ENCODE measurements around the gene CDC27. TPM values are rescaled to one million over a fixed set of nuclear protein-coding genes. Genes with fewer than 3 reads are reported as not detected.

Gene CDC27
- total RNA-seq, 1 experiment from 2014 or later: 97.5 TPM

DNA sequence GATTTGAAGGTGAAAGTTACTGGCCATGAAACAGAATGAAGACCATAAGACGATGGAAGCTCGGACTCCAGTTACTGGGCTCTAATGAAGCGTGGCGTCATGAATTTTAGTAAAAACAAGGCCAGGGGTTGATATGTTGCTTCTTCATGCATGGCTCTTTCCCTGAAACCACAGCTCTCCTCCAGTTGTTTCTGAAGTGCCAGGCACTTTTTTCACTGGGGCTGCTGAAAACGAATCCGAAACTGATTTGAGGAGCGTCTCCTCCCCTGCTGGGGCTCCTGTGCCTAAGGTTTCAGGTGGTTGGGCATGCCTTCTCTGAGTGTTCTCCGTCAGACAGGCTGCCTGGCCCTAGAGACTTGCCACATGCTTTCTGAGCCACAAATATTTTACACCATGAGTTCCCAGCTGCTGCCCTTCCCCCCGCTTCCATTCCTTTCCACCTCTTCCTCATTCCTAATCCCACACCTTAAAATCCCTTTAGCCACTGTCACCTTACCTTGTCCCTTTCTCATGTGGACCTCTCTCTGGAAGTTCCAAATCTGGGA, 16.4 kb upstream of the CDC27 start:
- H3K27me3 ChIP-seq (ENCODE audit: control insufficient read depth, insufficient read depth, low read length): no peaks in the 10 kb centered on the region
- CTCF ChIA-PET: no interaction called here
- intact Hi-C loops (cut with micrococcal nuclease; ENCODE audit: unreplicated experiment) (no loop called here), in situ Hi-C loops (cut with HindIII; ENCODE audit: low pct_unique_long_range_greater_than_20kb, low sequenced_read_pairs) (no loop called here)
- no TSS peak for BruUV-seq (replicated peaks)
- peak; percentile 81 for ATAC-seq
- peak overlapping the region in 1 of 2 experiments; percentile 10; a peak in 2 of 4 replicates for H3K4me3 ChIP-seq (ENCODE audit: low read depth in 2 of 2, low read length in 2 of 2)
- H3K4me1 ChIP-seq (ENCODE audit: control insufficient read depth, insufficient read depth, low read length): no peaks in the 10 kb centered on the region
- H3K27ac ChIP-seq (ENCODE audit: low read length): peak overlapping the region; percentile 31; the same call in 1 of the 2 replicates
- no peaks in the 10 kb centered on the region for H3K9me3 ChIP-seq (ENCODE audit: control insufficient read depth, insufficient read depth, low read depth, low read length)
- TF ChIP-seq TCF7L2 (IDR thresholded peaks at IDR 0.05; ENCODE audit: low read depth, low read length): no peak
- TF ChIP-seq, protein P1, sequence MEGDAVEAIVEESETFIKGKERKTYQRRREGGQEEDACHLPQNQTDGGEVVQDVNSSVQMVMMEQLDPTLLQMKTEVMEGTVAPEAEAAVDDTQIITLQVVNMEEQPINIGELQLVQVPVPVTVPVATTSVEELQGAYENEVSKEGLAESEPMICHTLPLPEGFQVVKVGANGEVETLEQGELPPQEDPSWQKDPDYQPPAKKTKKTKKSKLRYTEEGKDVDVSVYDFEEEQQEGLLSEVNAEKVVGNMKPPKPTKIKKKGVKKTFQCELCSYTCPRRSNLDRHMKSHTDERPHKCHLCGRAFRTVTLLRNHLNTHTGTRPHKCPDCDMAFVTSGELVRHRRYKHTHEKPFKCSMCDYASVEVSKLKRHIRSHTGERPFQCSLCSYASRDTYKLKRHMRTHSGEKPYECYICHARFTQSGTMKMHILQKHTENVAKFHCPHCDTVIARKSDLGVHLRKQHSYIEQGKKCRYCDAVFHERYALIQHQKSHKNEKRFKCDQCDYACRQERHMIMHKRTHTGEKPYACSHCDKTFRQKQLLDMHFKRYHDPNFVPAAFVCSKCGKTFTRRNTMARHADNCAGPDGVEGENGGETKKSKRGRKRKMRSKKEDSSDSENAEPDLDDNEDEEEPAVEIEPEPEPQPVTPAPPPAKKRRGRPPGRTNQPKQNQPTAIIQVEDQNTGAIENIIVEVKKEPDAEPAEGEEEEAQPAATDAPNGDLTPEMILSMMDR (IDR thresholded peaks at IDR 0.05): no peak
- TF ChIP-seq POLR2AphosphoS5 (IDR thresholded peaks at IDR 0.05; ENCODE audit: low read depth, low read length): no peak
- TF ChIP-seq SIN3A (IDR thresholded peaks at IDR 0.05; ENCODE audit: borderline replicate concordance, insufficient read depth, low read depth, low read length): no peak
- TF ChIP-seq, protein P2, sequence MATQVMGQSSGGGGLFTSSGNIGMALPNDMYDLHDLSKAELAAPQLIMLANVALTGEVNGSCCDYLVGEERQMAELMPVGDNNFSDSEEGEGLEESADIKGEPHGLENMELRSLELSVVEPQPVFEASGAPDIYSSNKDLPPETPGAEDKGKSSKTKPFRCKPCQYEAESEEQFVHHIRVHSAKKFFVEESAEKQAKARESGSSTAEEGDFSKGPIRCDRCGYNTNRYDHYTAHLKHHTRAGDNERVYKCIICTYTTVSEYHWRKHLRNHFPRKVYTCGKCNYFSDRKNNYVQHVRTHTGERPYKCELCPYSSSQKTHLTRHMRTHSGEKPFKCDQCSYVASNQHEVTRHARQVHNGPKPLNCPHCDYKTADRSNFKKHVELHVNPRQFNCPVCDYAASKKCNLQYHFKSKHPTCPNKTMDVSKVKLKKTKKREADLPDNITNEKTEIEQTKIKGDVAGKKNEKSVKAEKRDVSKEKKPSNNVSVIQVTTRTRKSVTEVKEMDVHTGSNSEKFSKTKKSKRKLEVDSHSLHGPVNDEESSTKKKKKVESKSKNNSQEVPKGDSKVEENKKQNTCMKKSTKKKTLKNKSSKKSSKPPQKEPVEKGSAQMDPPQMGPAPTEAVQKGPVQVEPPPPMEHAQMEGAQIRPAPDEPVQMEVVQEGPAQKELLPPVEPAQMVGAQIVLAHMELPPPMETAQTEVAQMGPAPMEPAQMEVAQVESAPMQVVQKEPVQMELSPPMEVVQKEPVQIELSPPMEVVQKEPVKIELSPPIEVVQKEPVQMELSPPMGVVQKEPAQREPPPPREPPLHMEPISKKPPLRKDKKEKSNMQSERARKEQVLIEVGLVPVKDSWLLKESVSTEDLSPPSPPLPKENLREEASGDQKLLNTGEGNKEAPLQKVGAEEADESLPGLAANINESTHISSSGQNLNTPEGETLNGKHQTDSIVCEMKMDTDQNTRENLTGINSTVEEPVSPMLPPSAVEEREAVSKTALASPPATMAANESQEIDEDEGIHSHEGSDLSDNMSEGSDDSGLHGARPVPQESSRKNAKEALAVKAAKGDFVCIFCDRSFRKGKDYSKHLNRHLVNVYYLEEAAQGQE (IDR thresholded peaks at IDR 0.05; ENCODE audit: insufficient read depth in 1 of 2, low read depth in 2 of 2, low read length in 1 of 2): no peak
- no peaks in the 10 kb centered on the region for H3K36me3 ChIP-seq (ENCODE audit: control insufficient read depth, insufficient read depth, low read length)
- POLR2A ChIA-PET: interaction anchor here (0.6 to 0.7 kb wide), 2 partner anchors 11 to 79 kb away, joined by 3 to 8 read pairs; no protein-coding TSS in a partner anchor
- no peak for DNase-seq (ENCODE audit: low read depth, low spot score)

DNA sequence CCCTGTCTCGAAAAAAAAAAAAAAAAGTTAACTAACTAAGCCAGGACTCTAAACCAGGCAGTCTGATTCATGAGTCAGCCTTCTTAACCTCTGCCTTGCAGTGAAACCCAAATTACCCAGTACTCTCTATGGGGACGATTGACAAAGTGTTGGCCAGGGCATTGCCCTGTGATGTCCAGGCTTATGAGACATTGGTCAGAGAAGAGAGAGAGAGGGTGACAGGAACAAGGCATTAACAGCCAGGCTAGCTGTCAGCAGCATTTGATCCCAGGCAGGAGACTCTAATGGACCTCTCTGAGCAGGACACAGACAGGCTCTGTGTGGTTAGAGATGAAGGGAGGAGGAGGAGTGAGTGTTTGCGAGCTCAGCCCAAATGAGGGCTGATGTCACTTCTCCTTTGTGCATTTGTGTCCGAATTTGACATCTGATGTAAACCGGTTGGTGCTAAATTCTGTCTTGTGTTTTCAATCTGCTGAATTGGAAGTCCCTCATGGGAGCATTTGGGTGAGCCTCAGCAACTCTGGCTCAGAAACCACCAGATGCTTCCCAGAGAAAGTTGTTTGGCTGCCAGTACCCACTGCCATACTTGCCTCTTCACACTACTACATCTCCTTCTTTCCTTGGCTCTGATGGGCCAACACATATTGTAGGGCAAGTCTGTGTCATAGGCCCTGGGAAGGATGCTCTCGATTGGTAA, 15.8 kb upstream of the CDC27 start:
- no peaks in the 10 kb centered on the region for H3K27me3 ChIP-seq (ENCODE audit: control insufficient read depth, insufficient read depth, low read length)
- H3K9me3 ChIP-seq (ENCODE audit: control insufficient read depth, insufficient read depth, low read depth, low read length): no peaks in the 10 kb centered on the region
- no peak for DNase-seq (ENCODE audit: low read depth, low spot score)
- no peaks in the 10 kb centered on the region for H3K36me3 ChIP-seq (ENCODE audit: control insufficient read depth, insufficient read depth, low read length)
- H3K4me3 ChIP-seq (ENCODE audit: low read depth in 2 of 2, low read length in 2 of 2): peak overlapping the region in 1 of 2 experiments; percentile 10; a peak in 2 of 4 replicates
- intact Hi-C loops (cut with micrococcal nuclease; ENCODE audit: unreplicated experiment) (no loop called here), in situ Hi-C loops (cut with HindIII; ENCODE audit: low pct_unique_long_range_greater_than_20kb, low sequenced_read_pairs) (no loop called here)
- peak overlapping the region; percentile 31; the same call in 1 of the 2 replicates for H3K27ac ChIP-seq (ENCODE audit: low read length)
- ChIA-PET POLR2A (no interaction called here), CTCF (no interaction called here)
- peak; percentile 63; the same call in 1 of the 2 replicates for ATAC-seq
- no TSS peak for BruUV-seq (replicated peaks)
- no peaks in the 10 kb centered on the region for H3K4me1 ChIP-seq (ENCODE audit: control insufficient read depth, insufficient read depth, low read length)
- TF ChIP-seq, protein P1 (IDR thresholded peaks at IDR 0.05): no peak
- TF ChIP-seq, protein P2 (IDR thresholded peaks at IDR 0.05; ENCODE audit: insufficient read depth in 1 of 2, low read depth in 2 of 2, low read length in 1 of 2): no peak
- TF ChIP-seq POLR2AphosphoS5 (IDR thresholded peaks at IDR 0.05; ENCODE audit: low read depth, low read length): no peak
- TF ChIP-seq SIN3A (IDR thresholded peaks at IDR 0.05; ENCODE audit: borderline replicate concordance, insufficient read depth, low read depth, low read length): no peak
- TF ChIP-seq TCF7L2 (IDR thresholded peaks at IDR 0.05; ENCODE audit: low read depth, low read length): no peak

Measured in Panc1 (cell line).